MCF 10A (cell line): ENCODE data around the gene RPRD1A. TPM values are rescaled to one million over a fixed set of nuclear protein-coding genes. Genes with fewer than 3 reads are reported as not detected.

Experiments
- BruUV-seq: library from RNA; stranded (reverse); fragments of 400-500 nt; replicated peaks from 2 replicates; lab custom pipeline; 2021; lab: Mats Ljungman, UMichigan
- CTCF ChIA-PET: fragments of 300-600 bp; sonication (Branson Sonifier 250); formaldehyde crosslinking; extraction: SDS; loops from one replicate; lab custom pipeline; 2021; ENCODE audit warnings: antibody characterized with exemption, inconsistent platforms; lab: Yijun Ruan, JAX
- POLR2A ChIA-PET: fragments of 300-600, 350-650 bp; sonication (Branson Sonifier 250); formaldehyde crosslinking; extraction: SDS; loops from one replicate; lab custom pipeline; 2020; ENCODE audit warnings: antibody characterized with exemption, inconsistent platforms; lab: Yijun Ruan, JAX
- DNase-seq: peaks from one replicate; pipeline ENCODE4 v3.0.0-alpha.2; 2018; ENCODE audit not compliant: unreplicated experiment
- H3K27ac Mint-ChIP-seq: one replicate; pipeline ENCODE4 v1.8.0; 2022; ENCODE audit warnings: mild to moderate bottlenecking, low read depth, mixed read lengths; ENCODE audit not compliant: unreplicated experiment
- H3K27me3 Mint-ChIP-seq: one replicate; pipeline ENCODE4 v1.8.0; 2022; ENCODE audit warnings: mixed read lengths; ENCODE audit not compliant: insufficient read depth, unreplicated experiment
- H3K36me3 Mint-ChIP-seq: one replicate; pipeline ENCODE4 v1.8.0; 2022; ENCODE audit warnings: mild to moderate bottlenecking, moderate library complexity, mixed read lengths; ENCODE audit not compliant: insufficient read depth, unreplicated experiment
- H3K4me1 Mint-ChIP-seq: one replicate; pipeline ENCODE4 v1.8.0; 2022; ENCODE audit warnings: mixed read lengths; ENCODE audit not compliant: insufficient read depth, unreplicated experiment
- H3K4me3 Mint-ChIP-seq: one replicate; pipeline ENCODE4 v1.8.0; 2022; ENCODE audit warnings: mild to moderate bottlenecking, moderate library complexity, mixed read lengths; ENCODE audit not compliant: unreplicated experiment
- H3K9me3 Mint-ChIP-seq: one replicate; pipeline ENCODE4 v1.8.0; 2022; ENCODE audit warnings: mixed read lengths; ENCODE audit not compliant: unreplicated experiment
- intact Hi-C: fragments of 100-400 bp; cut with micrococcal nuclease; formaldehyde crosslinking; loops from 2 replicates; pipeline ENCODE4 v1.14.1; 2022
- total RNA-seq: library from RNA; stranded (reverse); gene quantifications from 2 replicates; pipeline ENCODE4 v1.2.3, GENCODE V29; 2022
- TF ChIP-seq, protein P1 (sequence below): fragments of 200-600 bp; IDR thresholded peaks from one replicate; pipeline ENCODE4 v1.8.0; 2022; ENCODE audit warnings: antibody characterized with exemption, mild to moderate bottlenecking; ENCODE audit not compliant: unreplicated experiment

RPRD1A gene
- total RNA-seq, 1 experiment from 2014 or later, result 89.1 TPM

DNA sequence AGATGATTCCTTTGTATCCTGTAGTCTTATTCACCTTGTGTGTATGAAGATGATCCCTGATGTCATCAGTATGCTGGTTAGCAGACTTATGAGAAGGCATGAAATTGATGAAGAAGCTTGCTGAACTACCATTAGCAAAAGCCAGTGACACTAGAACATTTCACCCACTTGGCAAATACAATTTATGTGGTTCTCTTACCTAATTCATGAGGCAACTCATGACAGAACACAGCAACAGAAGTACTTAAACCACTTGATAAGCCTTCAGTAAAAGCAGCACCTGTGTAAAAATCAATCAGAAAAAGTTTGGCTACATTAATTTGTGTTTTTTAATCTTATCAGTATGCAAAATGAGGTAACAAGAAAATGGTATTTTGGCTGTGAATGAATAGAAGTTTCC is 44.9 kb upstream of the RPRD1A start:
- H3K4me3 Mint-ChIP-seq, result no peak overlapping the region
- DNase-seq, result no peak
- ChIA-PET POLR2A (interaction anchor here (0.7 to 1.5 kb wide), 3 partner anchors 17 to 96 kb away, joined by 3 to 4 read pairs (median 3); partner anchors contain the start of gene SLC39A6), CTCF (interaction anchor here (1.4 kb wide), 1 partner anchor 16 kb away, joined by 4 read pairs; no protein-coding TSS in a partner anchor)
- no peaks in the 10 kb centered on the region for H3K4me1 Mint-ChIP-seq
- H3K27ac Mint-ChIP-seq, result no peak overlapping the region
- peaks cover 83% of the 10 kb centered on the region for H3K36me3 Mint-ChIP-seq
- TF ChIP-seq, protein P1, sequence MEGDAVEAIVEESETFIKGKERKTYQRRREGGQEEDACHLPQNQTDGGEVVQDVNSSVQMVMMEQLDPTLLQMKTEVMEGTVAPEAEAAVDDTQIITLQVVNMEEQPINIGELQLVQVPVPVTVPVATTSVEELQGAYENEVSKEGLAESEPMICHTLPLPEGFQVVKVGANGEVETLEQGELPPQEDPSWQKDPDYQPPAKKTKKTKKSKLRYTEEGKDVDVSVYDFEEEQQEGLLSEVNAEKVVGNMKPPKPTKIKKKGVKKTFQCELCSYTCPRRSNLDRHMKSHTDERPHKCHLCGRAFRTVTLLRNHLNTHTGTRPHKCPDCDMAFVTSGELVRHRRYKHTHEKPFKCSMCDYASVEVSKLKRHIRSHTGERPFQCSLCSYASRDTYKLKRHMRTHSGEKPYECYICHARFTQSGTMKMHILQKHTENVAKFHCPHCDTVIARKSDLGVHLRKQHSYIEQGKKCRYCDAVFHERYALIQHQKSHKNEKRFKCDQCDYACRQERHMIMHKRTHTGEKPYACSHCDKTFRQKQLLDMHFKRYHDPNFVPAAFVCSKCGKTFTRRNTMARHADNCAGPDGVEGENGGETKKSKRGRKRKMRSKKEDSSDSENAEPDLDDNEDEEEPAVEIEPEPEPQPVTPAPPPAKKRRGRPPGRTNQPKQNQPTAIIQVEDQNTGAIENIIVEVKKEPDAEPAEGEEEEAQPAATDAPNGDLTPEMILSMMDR, result no peak
- intact Hi-C loops, result no loop called here
- no peaks in the 10 kb centered on the region for H3K9me3 Mint-ChIP-seq
- H3K27me3 Mint-ChIP-seq, result no peaks in the 10 kb centered on the region
- BruUV-seq, result no TSS peak

DNA sequence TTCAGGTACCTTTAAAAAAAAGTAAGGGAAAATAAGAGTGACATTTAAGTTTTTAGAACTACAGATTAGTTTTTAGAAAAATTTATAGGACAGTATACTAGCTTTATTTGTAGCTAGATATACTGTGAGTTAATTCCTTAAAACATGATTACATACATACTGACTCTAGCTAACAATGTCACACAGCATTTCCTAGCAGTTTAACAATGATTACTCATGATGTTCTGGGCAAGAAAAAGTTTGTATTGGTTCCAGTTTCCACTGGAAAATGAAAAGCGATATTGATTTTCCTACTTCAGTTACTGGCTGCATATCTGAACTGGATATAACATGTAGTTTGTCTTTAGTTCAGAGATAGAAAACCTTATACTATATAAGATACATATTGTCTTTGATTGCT is 42.4 kb upstream of the RPRD1A start:
- ChIA-PET CTCF (interaction anchor here (0.9 kb wide), 1 partner anchor 19 kb away, joined by 5 read pairs; no protein-coding TSS in a partner anchor), POLR2A (no interaction called here)
- no peak overlapping the region for H3K27ac Mint-ChIP-seq
- intact Hi-C loops, result no loop called here
- H3K9me3 Mint-ChIP-seq, result no peaks in the 10 kb centered on the region
- TF ChIP-seq, protein P1, result no peak
- H3K4me3 Mint-ChIP-seq, result no peak overlapping the region
- H3K4me1 Mint-ChIP-seq, result no peaks in the 10 kb centered on the region
- no TSS peak for BruUV-seq
- peaks cover 61% of the 10 kb centered on the region for H3K36me3 Mint-ChIP-seq
- no peaks in the 10 kb centered on the region for H3K27me3 Mint-ChIP-seq
- DNase-seq, result no peak

DNA sequence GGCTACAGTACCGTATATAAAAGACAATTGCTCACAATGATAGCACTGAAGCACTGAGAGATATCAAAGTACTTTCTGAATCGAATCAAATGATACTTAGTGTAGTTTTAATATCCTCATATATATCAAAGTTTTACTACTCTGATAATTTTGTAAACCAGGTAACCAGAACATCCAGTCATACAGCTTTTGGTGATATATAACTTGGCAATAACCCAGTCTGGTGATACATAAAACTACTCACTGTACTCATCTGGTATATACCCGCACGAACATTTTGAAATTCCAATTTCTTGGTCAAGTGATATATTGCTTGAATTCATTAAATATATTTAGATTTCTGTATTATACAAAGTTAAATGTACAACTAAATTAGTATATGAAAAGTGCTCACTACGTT is 41.2 kb upstream of the RPRD1A start:
- H3K4me1 Mint-ChIP-seq, result no peaks in the 10 kb centered on the region
- H3K4me3 Mint-ChIP-seq, result no peak overlapping the region
- DNase-seq, result no peak
- ChIA-PET CTCF (interaction anchor here (0.8 to 1.8 kb wide), 2 partner anchors 13 to 91 kb away, joined by 3 to 8 read pairs; no protein-coding TSS in a partner anchor), POLR2A (interaction anchor here (0.6 to 1.4 kb wide), 2 partner anchors 21 to 821 kb away, joined by 3 to 4 read pairs; partner anchors contain the start of genes ELP2 and SLC39A6)
- H3K9me3 Mint-ChIP-seq, result no peaks in the 10 kb centered on the region
- intact Hi-C loops, result no loop called here
- no peak overlapping the region for H3K27ac Mint-ChIP-seq
- no peaks in the 10 kb centered on the region for H3K27me3 Mint-ChIP-seq
- H3K36me3 Mint-ChIP-seq, result peaks cover 50% of the 10 kb centered on the region
- TF ChIP-seq, protein P1, result no peak
- BruUV-seq, result TSS peak; percentile 75

DNA sequence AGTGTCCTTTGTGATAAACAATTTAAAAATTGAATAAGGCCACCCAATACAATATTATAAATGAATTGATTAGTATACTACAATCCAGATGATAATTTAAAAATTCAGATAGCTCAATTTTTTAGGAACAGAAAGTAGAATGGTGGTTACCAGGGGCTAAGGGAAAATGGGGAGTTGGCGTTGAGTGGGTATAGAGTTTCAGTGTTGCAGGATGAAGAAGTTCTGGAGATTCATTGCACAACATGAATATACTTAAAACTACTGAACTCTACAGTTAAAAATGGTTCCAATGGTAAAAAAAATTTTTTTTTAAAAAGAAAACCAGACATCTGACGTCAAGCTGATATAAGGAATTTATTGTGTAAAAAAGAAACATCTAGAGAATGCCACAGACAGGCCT is 40.8 kb upstream of the RPRD1A start:
- no peak overlapping the region for H3K27ac Mint-ChIP-seq
- ChIA-PET CTCF (interaction anchor here (0.6 to 1.8 kb wide), 4 partner anchors 13 to 985 kb away, joined by 3 to 8 read pairs (median 3); no protein-coding TSS in a partner anchor), POLR2A (interaction anchor here (0.6 to 1.4 kb wide), 2 partner anchors 21 to 820 kb away, joined by 3 to 4 read pairs; partner anchors contain the start of genes ELP2 and SLC39A6)
- H3K4me1 Mint-ChIP-seq, result no peaks in the 10 kb centered on the region
- DNase-seq, result no peak
- H3K9me3 Mint-ChIP-seq, result no peaks in the 10 kb centered on the region
- H3K4me3 Mint-ChIP-seq, result no peak overlapping the region
- H3K36me3 Mint-ChIP-seq, result peaks cover 46% of the 10 kb centered on the region
- intact Hi-C loops, result no loop called here
- TF ChIP-seq, protein P1, result no peak
- no TSS peak for BruUV-seq
- no peaks in the 10 kb centered on the region for H3K27me3 Mint-ChIP-seq
